Spleen (tissue), 13 donors: ENCODE results near the gene SPRYD7. TPM values are rescaled to one million over a fixed set of nuclear protein-coding genes. Genes with fewer than 3 reads are reported as not detected.
A peak's percentile ranks its signal among the peaks of the same experiment; 100 is the strongest.

Experiments
- DNase-seq: peaks from one replicate; pipeline ENCODE4 v3.0.0-alpha.2; 2020
- H3K27ac ChIP-seq, 8 donors: fragments of 200-600 bp; sonication (generic) in 7 of 8; 1 replicate in 4 of 8; 2 replicates in 4 of 8; pipeline versions ENCODE4 v1.5.0 to v1.8.0; 2016 to 2021; ENCODE audit warnings: inconsistent platforms in 4 of 8, mild to moderate bottlenecking in 4 of 8, moderate library complexity in 1 of 8
- H3K27me3 ChIP-seq, 7 donors: fragments of 200-600 bp; sonication (generic) in 6 of 7; replicated peaks in 1 of 7; 1 replicate in 4 of 7; 2 replicates in 3 of 7; pipeline versions ENCODE4 v1.5.0 to v1.8.0; 2016 to 2021; ENCODE audit warnings: inconsistent platforms in 3 of 7, mild to moderate bottlenecking in 1 of 7
- H3K36me3 ChIP-seq, 6 donors: fragments of 200-600 bp; sonication (generic) in 5 of 6; 1 replicate in 4 of 6; 2 replicates in 2 of 6; pipeline versions ENCODE4 v1.5.0 to v1.8.0; 2016 to 2021; ENCODE audit warnings: inconsistent platforms in 2 of 6
- H3K4me1 ChIP-seq, 6 donors: fragments of 200-600 bp; sonication (generic) in 5 of 6; 1 replicate in 3 of 6; 2 replicates in 3 of 6; pipeline versions ENCODE4 v1.5.0 to v1.8.0; 2016 to 2021; ENCODE audit warnings: inconsistent platforms in 3 of 6
- H3K4me3 ChIP-seq, 8 donors: fragments of 200-600 bp; sonication (generic) in 7 of 8; 1 replicate in 4 of 8; 2 replicates in 4 of 8; pipeline versions ENCODE4 v1.5.0 to v1.8.0; 2016 to 2021; ENCODE audit warnings: inconsistent platforms in 4 of 8, mild to moderate bottlenecking in 4 of 8, moderate library complexity in 2 of 8
- H3K9me3 ChIP-seq, 8 donors: fragments of 200-600 bp; sonication (generic) in 7 of 8; 1 replicate in 4 of 8; 2 replicates in 4 of 8; pipeline versions ENCODE4 v1.5.0 to v1.8.0; 2016 to 2021; ENCODE audit warnings: inconsistent platforms in 4 of 8
- POLR2A ChIP-seq, 3 donors: fragments of 450-650 bp; IDR thresholded peaks; one replicate each; pipeline ENCODE4 v1.5.1; 2017; ENCODE audit warnings: antibody characterized with exemption in 3 of 3, mild to moderate bottlenecking in 1 of 3
- POLR2AphosphoS5 ChIP-seq, 3 donors: sonication (generic); formaldehyde crosslinking; IDR thresholded peaks; one replicate each; pipeline ENCODE4 v1.5.1; 2017; ENCODE audit warnings: antibody characterized with exemption in 3 of 3
- WGBS, 5 donors: extraction: QIAGEN DNeasy Blood & Tissue Kit in 3 of 5; methylation state at CpG; one replicate each; pipeline versions ENCODE4 v1.1.5 to v1.1.7; 2013 to 2018; 5-methylcytosine and 5-hydroxymethylcytosine counted together
- intact Hi-C: fragments of 100-400 bp; cut with DNase I; formaldehyde crosslinking; loops from one replicate; pipeline ENCODE4 v1.15.0; 2023; ENCODE audit warnings: low total_unique reads
- long read RNA-seq, 2 donors: transcript quantifications; one replicate each; lab custom pipeline, GENCODE V29; 2026
- polyA plus RNA-seq, 3 donors: library from polyadenylated mRNA; stranded (reverse); fragments of 200-250 nt; gene quantifications; one replicate each; pipeline ENCODE4 v1.2.1, GENCODE V29; 2013
- total RNA-seq, 7 donors: library from RNA; depleted of rRNA in 3 of 7; stranded (reverse); fragments of >200 nt in 3 of 7; fragmentation: NEBNext Ultra II Directional in 4 of 7; extraction: Animal tissue kit (Norgen Biotek cat#: 25700) in 4 of 7; gene quantifications; one replicate each; pipeline versions ENCODE4 v1.1.0 to v1.2.1, GENCODE V29; 2016 to 2021
- TF ChIP-seq, protein P1 (sequence below), 11 experiments: fragments of 200-600 bp in 7 of 11; fragments of 450-650 bp in 4 of 11; sonication (generic) in 4 of 11; IDR thresholded peaks in 8 of 11; conservative IDR thresholded peaks in 3 of 11; 1 replicate in 7 of 11; 2 replicates in 4 of 11; pipeline versions ENCODE4 v1.4.0 to v1.8.0; 2016 to 2021; ENCODE audit warnings: antibody characterized with exemption in 11 of 11, inconsistent platforms in 4 of 11, mild to moderate bottlenecking in 1 of 11
- donor health status: healthy with polysubstance abuse.
- donor health status: DM: no; HTN: no; CAD: no; lungs with moderate emphysema.
- donor health status: DM: no; HTN: no; CAD: no.
- donor health status: Bipolar disorder and iron deficiency.
- donor health status: healthy.
- donor health status: DM: no; HTN: no; CAD: no.
- donor health status: DM: yes; HTN: yes; CAD: no.

Gene SPRYD7, protein sequence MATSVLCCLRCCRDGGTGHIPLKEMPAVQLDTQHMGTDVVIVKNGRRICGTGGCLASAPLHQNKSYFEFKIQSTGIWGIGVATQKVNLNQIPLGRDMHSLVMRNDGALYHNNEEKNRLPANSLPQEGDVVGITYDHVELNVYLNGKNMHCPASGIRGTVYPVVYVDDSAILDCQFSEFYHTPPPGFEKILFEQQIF
- total RNA-seq (1 to 10 TPM; 3.5 to 7.7 (median 4.9) TPM), polyA plus RNA-seq (1 to 10 TPM; 3.5 to 5.7 (median 3.6) TPM)
- long read RNA-seq, donor 1, transcript SPRYD7-201 (5 exons, 3,053 nt): major isoform, 7 of 9 reads
- long read RNA-seq, donor 1, partial matches to known transcripts: 0 of 9 reads
- long read RNA-seq, donor 1, other reads (novel, unspliced or antisense): 0 of 9 reads
- long read RNA-seq, donor 2, transcript SPRYD7-201 (5 exons, 3,053 nt): major isoform, 9 of 11 reads
- long read RNA-seq, donor 2, partial matches to known transcripts: 0 of 11 reads
- long read RNA-seq, donor 2, other reads (novel, unspliced or antisense): 0 of 11 reads

DNA sequence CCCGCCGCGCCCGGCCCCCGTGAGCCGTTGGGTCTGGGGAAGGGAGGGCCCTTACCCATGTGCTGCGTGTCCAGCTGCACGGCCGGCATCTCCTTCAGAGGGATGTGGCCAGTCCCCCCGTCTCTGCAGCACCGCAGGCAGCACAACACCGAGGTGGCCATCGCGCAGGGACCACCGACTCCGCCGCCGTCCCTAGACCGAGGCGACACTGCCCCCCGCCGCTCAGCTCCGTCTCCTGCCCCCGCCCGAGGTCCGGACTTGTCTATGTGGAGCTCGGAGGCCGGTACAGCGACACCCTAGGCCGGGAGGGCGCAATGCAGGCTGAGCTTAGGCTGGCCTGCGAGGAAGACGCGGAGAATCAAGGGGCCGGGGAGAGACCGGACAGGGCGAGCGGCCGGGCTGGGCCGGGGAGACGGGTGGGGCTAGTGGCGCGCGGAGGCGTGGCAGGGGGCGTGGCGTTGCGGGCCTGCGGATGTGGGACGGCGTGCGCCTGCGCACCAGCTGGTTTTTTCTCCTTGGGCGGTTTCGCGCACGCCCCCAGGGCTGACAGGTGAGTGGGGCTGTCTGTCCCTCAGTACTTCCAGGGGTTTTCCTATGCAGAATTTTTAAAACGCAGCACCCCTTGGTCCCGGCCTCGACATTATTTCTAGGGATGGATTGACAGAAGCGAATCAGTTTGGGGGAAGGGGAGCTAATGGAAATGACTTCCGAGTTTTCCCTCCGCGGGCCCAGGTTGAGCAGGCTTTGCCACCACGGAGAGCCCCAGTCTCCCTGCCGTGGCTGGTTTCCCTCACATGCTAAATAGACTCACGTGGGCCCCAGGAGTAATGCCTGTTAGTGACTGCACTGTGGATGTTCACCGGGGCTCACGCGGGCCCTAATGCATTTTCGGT, at the start of gene SPRYD7:
Gene SPRYD7, minus strand, starts transcription at position 266 of the 893 bp plus-strand sequence. Its CDS starts 105 bp downstream, at position 161.
- peak; percentile 100 for DNase-seq
- intact Hi-C loops: no loop called here
- Histone ChIP-seq H3K36me3 (no peaks in the 10 kb centered on the region), H3K27me3 (no peaks in the 10 kb centered on the region), H3K9me3 (no peaks in the 10 kb centered on the region), H3K4me1 (peaks cover 12 to 57% (median 30%) of the 10 kb centered on the region in 6 donors), H3K27ac (peak within 1 kb of the TSS; percentile 81 to 91 (median 88)), H3K4me3 (peak within 1 kb of the TSS; percentile 44 to 89 (median 82))
- 0 to 1% (median 1%) methylated on average over 40 to 71 of the region's 71 CpGs for WGBS, 5 donors
- TF ChIP-seq POLR2AphosphoS5 (IDR thresholded peaks at IDR 0.05) (peak; percentile 88 to 94 (median 90)), POLR2A (IDR thresholded peaks at IDR 0.05) (peak in 1 of 3 donors; percentile 32)
- TF ChIP-seq, protein P1, sequence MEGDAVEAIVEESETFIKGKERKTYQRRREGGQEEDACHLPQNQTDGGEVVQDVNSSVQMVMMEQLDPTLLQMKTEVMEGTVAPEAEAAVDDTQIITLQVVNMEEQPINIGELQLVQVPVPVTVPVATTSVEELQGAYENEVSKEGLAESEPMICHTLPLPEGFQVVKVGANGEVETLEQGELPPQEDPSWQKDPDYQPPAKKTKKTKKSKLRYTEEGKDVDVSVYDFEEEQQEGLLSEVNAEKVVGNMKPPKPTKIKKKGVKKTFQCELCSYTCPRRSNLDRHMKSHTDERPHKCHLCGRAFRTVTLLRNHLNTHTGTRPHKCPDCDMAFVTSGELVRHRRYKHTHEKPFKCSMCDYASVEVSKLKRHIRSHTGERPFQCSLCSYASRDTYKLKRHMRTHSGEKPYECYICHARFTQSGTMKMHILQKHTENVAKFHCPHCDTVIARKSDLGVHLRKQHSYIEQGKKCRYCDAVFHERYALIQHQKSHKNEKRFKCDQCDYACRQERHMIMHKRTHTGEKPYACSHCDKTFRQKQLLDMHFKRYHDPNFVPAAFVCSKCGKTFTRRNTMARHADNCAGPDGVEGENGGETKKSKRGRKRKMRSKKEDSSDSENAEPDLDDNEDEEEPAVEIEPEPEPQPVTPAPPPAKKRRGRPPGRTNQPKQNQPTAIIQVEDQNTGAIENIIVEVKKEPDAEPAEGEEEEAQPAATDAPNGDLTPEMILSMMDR (IDR thresholded peaks at IDR 0.05 in 8 of 11, conservative IDR thresholded peaks at IDR 0.05 in 3 of 11): peak; percentile 94 to 99 (median 98)

DNA sequence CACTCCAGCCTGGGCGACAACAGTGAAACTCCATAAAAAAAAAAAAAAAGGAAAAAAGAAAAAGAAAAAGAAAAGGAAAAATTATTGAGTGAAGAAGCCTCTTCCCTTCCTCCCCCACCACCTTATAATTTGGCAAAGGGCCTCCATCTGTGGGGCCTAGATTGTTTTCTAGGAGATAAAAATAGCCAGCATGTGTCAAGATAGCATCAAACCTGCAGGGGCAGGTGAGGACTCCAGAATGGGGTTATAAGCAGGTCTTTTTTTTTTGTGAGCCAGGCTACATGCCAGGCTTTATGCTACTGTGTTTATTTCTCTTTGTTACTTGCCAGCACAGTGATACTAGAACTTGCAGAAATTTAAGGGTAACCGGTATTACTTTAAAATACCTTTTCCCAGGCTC, 49.0 kb upstream of the SPRYD7 start:
- H3K27me3 ChIP-seq: no peaks in the 10 kb centered on the region
- intact Hi-C loops: loop anchor here (10.0 kb wide), 1 partner anchor 540 kb away; no protein-coding TSS in a partner anchor
- H3K36me3 ChIP-seq: peaks cover 0 to 60% (median 3%) of the 10 kb centered on the region in 6 donors
- no peaks in the 10 kb centered on the region for H3K4me1 ChIP-seq
- TF ChIP-seq, protein P1 (IDR thresholded peaks at IDR 0.05 in 8 of 11, conservative IDR thresholded peaks at IDR 0.05 in 3 of 11): no peak
- no peak for TF ChIP-seq POLR2AphosphoS5 (IDR thresholded peaks at IDR 0.05)
- TF ChIP-seq POLR2A (IDR thresholded peaks at IDR 0.05): no peak
- H3K9me3 ChIP-seq: no peaks in the 10 kb centered on the region
- H3K4me3 ChIP-seq: no peak overlapping the region
- H3K27ac ChIP-seq: no peak overlapping the region
- DNase-seq: no peak
- WGBS, 5 donors: 89 to 100% (median 97%) methylated on average over 2 of the region's 2 CpGs

DNA sequence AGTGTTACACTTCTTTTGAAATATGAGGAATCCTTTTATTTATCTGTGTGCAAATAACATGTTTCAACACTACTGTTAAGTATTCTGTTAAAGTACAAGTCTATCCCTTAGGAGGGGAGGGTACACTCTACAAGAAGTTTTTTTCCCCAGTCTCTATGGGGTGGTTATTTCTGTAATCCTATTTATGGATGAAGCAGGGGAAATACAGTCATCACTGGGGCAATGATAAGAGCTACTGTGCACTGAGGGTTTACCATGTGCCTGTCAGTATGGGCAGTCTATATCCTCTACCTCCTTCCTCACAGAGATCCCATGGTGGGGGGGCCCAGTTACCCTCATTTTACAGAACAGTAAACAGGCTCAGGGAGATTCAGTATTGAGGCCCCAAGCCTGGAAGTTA, 44.1 kb upstream of the SPRYD7 start:
- Histone ChIP-seq H3K4me1 (peaks cover 0 to 8% (median 0%) of the 10 kb centered on the region in 6 donors), H3K4me3 (no peak overlapping the region), H3K9me3 (no peaks in the 10 kb centered on the region), H3K27ac (no peak overlapping the region), H3K36me3 (peaks cover 0 to 27% (median 0%) of the 10 kb centered on the region in 6 donors), H3K27me3 (no peaks in the 10 kb centered on the region)
- DNase-seq: no peak
- no peak for TF ChIP-seq POLR2AphosphoS5 (IDR thresholded peaks at IDR 0.05)
- TF ChIP-seq, protein P1 (IDR thresholded peaks at IDR 0.05 in 8 of 11, conservative IDR thresholded peaks at IDR 0.05 in 3 of 11): no peak
- no peak for TF ChIP-seq POLR2A (IDR thresholded peaks at IDR 0.05)
- intact Hi-C loops: loop anchor here (10.0 kb wide), 1 partner anchor 545 kb away; no protein-coding TSS in a partner anchor
